PC-3 (cell line): Measurements from ENCODE around the gene TARBP1. TPM values are rescaled to one million over a fixed set of nuclear protein-coding genes. Genes with fewer than 3 reads are reported as not detected.

Source experiments
- ATAC-seq: fragments of 200-7000 bp; cut with Tn5 transposase; 2 replicates; pipeline ENCODE4 v1.9.1; 2020; ENCODE audit warnings: mild to moderate bottlenecking, moderate library complexity
- BruUV-seq: library from RNA; stranded (reverse); fragments of 400-500 nt; replicated peaks from 2 replicates; lab custom pipeline; 2021; lab: Mats Ljungman, UMichigan
- CTCF ChIA-PET: fragments of 300-600 bp; sonication (Branson Sonifier 250); formaldehyde crosslinking; loops from one replicate; lab custom pipeline; 2022; ENCODE audit warnings: antibody characterized with exemption; lab: Charles Lee
- POLR2A ChIA-PET: fragments of 300-600 bp; sonication (Branson Sonifier 250); formaldehyde crosslinking; loops from one replicate; lab custom pipeline; 2022; ENCODE audit warnings: antibody characterized with exemption; ENCODE audit not compliant: unreplicated experiment; lab: Charles Lee
- DNase-seq: peaks from one replicate; pipeline ENCODE4 v3.0.0-alpha.2; 2015
- H2AFZ ChIP-seq: fragments of 300-600 bp; sonication (generic); 2 replicates; pipeline ENCODE4 v1.6.0; 2016; ENCODE audit warnings: antibody characterized with exemption, low read length
- H3F3A ChIP-seq: fragments of 300-600 bp; sonication (generic); one replicate; pipeline ENCODE4 v1.6.0; 2017; ENCODE audit warnings: antibody characterized with exemption, low read length, control low read depth, mild to moderate bottlenecking; ENCODE audit not compliant: unreplicated experiment
- H3K27ac ChIP-seq: fragments of 300-600 bp; sonication (generic); 2 replicates; pipeline ENCODE4 v1.5.1; 2016; ENCODE audit warnings: mild to moderate bottlenecking, low read length
- H3K27me3 ChIP-seq: fragments of 300-600 bp; sonication (generic); 2 replicates; pipeline ENCODE4 v1.6.1; 2016; ENCODE audit warnings: low read length, mixed read lengths
- H3K36me3 ChIP-seq: fragments of 300-600 bp; sonication (generic); 2 replicates; pipeline ENCODE4 v1.6.1; 2016; ENCODE audit warnings: low read depth, mixed run types, low read length, mixed read lengths
- H3K4me1 ChIP-seq: fragments of 300-600 bp; sonication (generic); 2 replicates; pipeline ENCODE4 v1.5.1; 2016; ENCODE audit warnings: low read length; ENCODE audit not compliant: insufficient read depth
- H3K4me2 ChIP-seq: fragments of 300-600 bp; sonication (generic); 2 replicates; pipeline ENCODE4 v1.6.0; 2016; ENCODE audit warnings: low read length
- H3K4me3 ChIP-seq: fragments of 300-600 bp; sonication (generic); 2 replicates; pipeline ENCODE4 v1.5.1; 2016; ENCODE audit warnings: mild to moderate bottlenecking, low read length, mixed read lengths
- H3K79me2 ChIP-seq: fragments of 300-600 bp; sonication (generic); 2 replicates; pipeline ENCODE4 v1.6.1; 2017; ENCODE audit warnings: low read length, mixed read lengths
- H3K9ac ChIP-seq: fragments of 300-600 bp; sonication (generic); 2 replicates; pipeline ENCODE4 v1.6.0; 2016; ENCODE audit warnings: mild to moderate bottlenecking, low read length
- H3K9me2 ChIP-seq: fragments of 300-600 bp; sonication (generic); replicated peaks from 2 replicates; pipeline ENCODE4 v1.6.1; 2016; ENCODE audit warnings: mixed run types, low read length, mixed read lengths
- H3K9me3 ChIP-seq: fragments of 300-600 bp; sonication (generic); 2 replicates; pipeline ENCODE4 v1.6.1; 2016; ENCODE audit warnings: low read length, mixed read lengths
- H4K20me1 ChIP-seq: fragments of 300-600 bp; sonication (generic); 2 replicates; pipeline ENCODE4 v1.6.1; 2016; ENCODE audit warnings: low read length, mixed read lengths
- EZH2 ChIP-seq: fragments of 300-600 bp; sonication (generic); IDR thresholded peaks from one replicate; pipeline ENCODE4 v1.6.1; 2017; ENCODE audit warnings: antibody characterized with exemption, mild to moderate bottlenecking, low read length; ENCODE audit not compliant: unreplicated experiment
- EZH2phosphoT487 ChIP-seq: fragments of 300-600 bp; sonication (generic); IDR thresholded peaks from 2 replicates; pipeline ENCODE4 v1.6.1; 2018; ENCODE audit warnings: mild to moderate bottlenecking, antibody characterized with exemption, low read length, borderline replicate concordance
- intact Hi-C: fragments of 100-400 bp; cut with micrococcal nuclease; formaldehyde crosslinking; loops from 2 replicates; pipeline ENCODE4 v1.9.0; 2023
- total RNA-seq: library from RNA; depleted of rRNA; stranded (reverse); fragments of >200 nt; gene quantifications from 2 replicates; pipeline ENCODE4 v1.2.3, GENCODE V29; 2014
- TF ChIP-seq, protein P1 (sequence below): fragments of 300-600 bp; sonication (generic); conservative IDR thresholded peaks from 2 replicates; pipeline ENCODE4 v1.5.1; 2017; ENCODE audit warnings: antibody characterized with exemption, low read depth, mild to moderate bottlenecking, low read length

TARBP1 gene
- total RNA-seq, 1 experiment from 2014 or later, result 15.1 TPM

DNA sequence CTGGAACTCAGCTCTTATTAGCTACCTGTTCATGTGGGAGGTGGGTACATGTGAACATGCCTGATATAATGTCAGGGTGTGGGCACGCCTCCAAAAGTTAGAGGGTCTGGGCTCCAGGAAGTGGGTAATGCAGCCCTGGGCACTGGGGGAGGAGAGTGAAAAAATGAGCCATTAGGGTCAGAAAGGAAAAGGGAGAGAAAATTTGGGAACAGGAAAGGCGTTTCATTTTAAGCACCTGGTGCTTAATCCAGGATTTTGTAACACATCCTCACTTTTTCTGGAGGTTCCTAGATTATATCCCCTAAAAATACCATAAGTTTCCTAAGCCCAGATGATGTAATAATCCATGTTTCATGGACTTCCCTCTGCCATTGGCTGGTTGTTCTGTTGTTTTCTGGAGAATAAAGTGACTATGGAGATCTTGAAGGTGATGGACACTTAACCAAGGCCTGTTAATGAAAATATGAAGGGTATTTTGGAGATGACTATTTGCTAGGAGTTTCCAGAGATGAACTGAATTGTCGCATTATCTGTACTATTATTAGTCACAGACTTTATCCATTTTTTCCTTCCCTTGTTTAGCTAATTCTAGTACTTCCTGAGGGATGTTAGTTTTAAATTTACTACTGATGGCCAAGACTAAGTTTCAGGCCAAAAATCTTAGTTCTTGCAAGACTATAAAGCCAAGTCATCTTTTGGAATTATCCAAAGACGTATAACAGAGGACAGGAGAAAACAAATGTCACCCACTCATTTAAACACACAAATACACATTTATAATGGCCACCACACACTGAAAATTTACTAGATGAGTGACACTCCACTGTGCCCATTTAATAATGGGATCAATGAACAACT lies 24.4 kb upstream of the TARBP1 start:
- no TSS peak for BruUV-seq
- TF ChIP-seq EZH2, result no peak
- TF ChIP-seq EZH2phosphoT487, result no peak
- TF ChIP-seq, protein P1, sequence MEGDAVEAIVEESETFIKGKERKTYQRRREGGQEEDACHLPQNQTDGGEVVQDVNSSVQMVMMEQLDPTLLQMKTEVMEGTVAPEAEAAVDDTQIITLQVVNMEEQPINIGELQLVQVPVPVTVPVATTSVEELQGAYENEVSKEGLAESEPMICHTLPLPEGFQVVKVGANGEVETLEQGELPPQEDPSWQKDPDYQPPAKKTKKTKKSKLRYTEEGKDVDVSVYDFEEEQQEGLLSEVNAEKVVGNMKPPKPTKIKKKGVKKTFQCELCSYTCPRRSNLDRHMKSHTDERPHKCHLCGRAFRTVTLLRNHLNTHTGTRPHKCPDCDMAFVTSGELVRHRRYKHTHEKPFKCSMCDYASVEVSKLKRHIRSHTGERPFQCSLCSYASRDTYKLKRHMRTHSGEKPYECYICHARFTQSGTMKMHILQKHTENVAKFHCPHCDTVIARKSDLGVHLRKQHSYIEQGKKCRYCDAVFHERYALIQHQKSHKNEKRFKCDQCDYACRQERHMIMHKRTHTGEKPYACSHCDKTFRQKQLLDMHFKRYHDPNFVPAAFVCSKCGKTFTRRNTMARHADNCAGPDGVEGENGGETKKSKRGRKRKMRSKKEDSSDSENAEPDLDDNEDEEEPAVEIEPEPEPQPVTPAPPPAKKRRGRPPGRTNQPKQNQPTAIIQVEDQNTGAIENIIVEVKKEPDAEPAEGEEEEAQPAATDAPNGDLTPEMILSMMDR, result no peak
- intact Hi-C loops, result no loop called here
- peaks cover 5% of the 10 kb centered on the region for H3F3A ChIP-seq
- ChIA-PET POLR2A (no interaction called here), CTCF (no interaction called here)
- H3K27me3 ChIP-seq, result no peaks in the 10 kb centered on the region
- no peaks in the 10 kb centered on the region for H3K36me3 ChIP-seq
- H4K20me1 ChIP-seq, result no peaks in the 10 kb centered on the region
- no peak overlapping the region for H3K27ac ChIP-seq
- no peaks in the 10 kb centered on the region for H3K79me2 ChIP-seq
- H3K4me1 ChIP-seq, result peaks cover 37% of the 10 kb centered on the region
- DNase-seq (no peak), ATAC-seq (no peak)
- H3K4me3 ChIP-seq, result no peak overlapping the region
- no peaks in the 10 kb centered on the region for H3K9me2 ChIP-seq
- H3K4me2 ChIP-seq, result no peak overlapping the region
- H3K9me3 ChIP-seq, result no peaks in the 10 kb centered on the region
- no peak overlapping the region for H2AFZ ChIP-seq
- no peak overlapping the region for H3K9ac ChIP-seq

DNA sequence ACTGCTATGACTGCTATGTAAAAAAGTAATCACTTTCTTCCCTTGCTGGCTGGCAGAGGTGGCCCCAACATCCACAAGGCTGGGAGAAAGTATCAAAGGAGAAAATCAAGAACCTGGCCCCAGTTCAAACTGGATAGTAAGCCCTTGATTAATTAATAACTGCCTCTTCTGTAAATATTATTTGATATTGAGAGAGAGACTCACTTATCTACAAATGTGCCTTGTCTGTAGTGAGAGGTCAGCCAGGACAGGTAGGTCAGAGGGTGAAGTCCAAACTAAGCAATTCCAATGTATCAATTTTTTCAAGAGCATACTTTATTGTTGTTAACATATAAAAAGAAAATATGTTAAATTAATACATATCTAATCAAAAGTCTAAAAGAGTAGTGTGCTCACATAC lies 23.8 kb upstream of the TARBP1 start:
- no peak for ATAC-seq
- Histone ChIP-seq H3K27me3 (no peaks in the 10 kb centered on the region), H3K27ac (no peak overlapping the region), H3F3A (peaks cover 5% of the 10 kb centered on the region), H3K9me2 (no peaks in the 10 kb centered on the region), H3K4me1 (peaks cover 39% of the 10 kb centered on the region), H3K4me3 (no peak overlapping the region), H3K36me3 (no peaks in the 10 kb centered on the region), H3K9ac (no peak overlapping the region), H4K20me1 (no peaks in the 10 kb centered on the region), H3K79me2 (no peaks in the 10 kb centered on the region), H2AFZ (no peak overlapping the region), H3K9me3 (no peaks in the 10 kb centered on the region), H3K4me2 (no peak overlapping the region)
- CTCF ChIA-PET, result no interaction called here
- BruUV-seq, result no TSS peak
- TF ChIP-seq, protein P1, result no peak
- TF ChIP-seq EZH2phosphoT487, result no peak
- no peak for TF ChIP-seq EZH2
- intact Hi-C loops, result no loop called here
- POLR2A ChIA-PET, result no interaction called here
- DNase-seq, result no peak

GRCh38 chr1:234500269-234500668 lies 21.3 kb upstream of the TARBP1 start:
- no TSS peak for BruUV-seq
- H3K79me2 ChIP-seq, result no peaks in the 10 kb centered on the region
- no peaks in the 10 kb centered on the region for H3K9me2 ChIP-seq
- no peak for ATAC-seq
- POLR2A ChIA-PET, result no interaction called here
- peaks cover 5% of the 10 kb centered on the region for H3F3A ChIP-seq
- no peaks in the 10 kb centered on the region for H4K20me1 ChIP-seq
- no peak overlapping the region for H2AFZ ChIP-seq
- H3K4me1 ChIP-seq, result peaks cover 38% of the 10 kb centered on the region
- CTCF ChIA-PET, result no interaction called here
- no peaks in the 10 kb centered on the region for H3K36me3 ChIP-seq
- H3K27ac ChIP-seq, result peak overlapping the region; percentile 88
- H3K9ac ChIP-seq, result no peak overlapping the region; the same call in 1 of the 2 replicates
- no peaks in the 10 kb centered on the region for H3K9me3 ChIP-seq
- no peak overlapping the region for H3K4me3 ChIP-seq
- peak; percentile 54 for DNase-seq
- H3K4me2 ChIP-seq, result peak overlapping the region; percentile 78; the same call in 1 of the 2 replicates
- intact Hi-C loops, result no loop called here
- H3K27me3 ChIP-seq, result no peaks in the 10 kb centered on the region
- TF ChIP-seq, protein P1, result no peak
- TF ChIP-seq EZH2, result no peak
- TF ChIP-seq EZH2phosphoT487, result no peak
